ENCODE results near the gene MAN1C1.

The MAN1C1 gene

DNA sequence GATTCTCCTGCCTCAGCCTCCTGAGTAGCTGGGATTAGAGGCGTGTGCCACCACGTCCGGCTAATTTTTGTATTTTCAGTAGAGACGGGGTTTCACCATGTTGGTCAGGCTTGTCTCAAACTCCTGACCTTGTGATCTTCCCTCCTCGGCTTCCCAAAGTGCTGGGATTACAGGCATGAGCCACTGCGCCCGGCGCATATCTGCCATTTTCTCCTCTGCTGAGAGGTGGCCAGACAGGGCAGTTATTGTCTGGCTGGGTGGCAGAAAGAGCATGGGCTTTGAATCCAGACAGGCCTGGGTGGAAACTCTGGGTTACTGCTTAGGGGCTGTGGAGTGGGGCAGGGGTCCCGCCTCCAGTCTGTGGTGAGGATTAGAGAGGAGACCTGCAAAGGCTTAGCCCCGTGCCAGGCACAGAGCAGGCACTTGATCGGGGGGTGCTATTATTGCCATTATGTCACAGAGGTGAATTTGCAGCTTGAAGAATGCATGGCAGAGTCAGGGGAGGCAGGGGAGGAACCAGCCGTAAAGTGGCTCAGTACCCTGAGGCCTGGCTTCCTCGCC is 73.9 kb downstream of the MAN1C1 start:
- no peaks in the 10 kb centered on the region for H3K4me1 ChIP-seq (ENCODE audit: low read length)
- H3K79me2 ChIP-seq (ENCODE audit: low read length): no peaks in the 10 kb centered on the region
- H3K9ac ChIP-seq (ENCODE audit: low read length): no peak overlapping the region
- H3K4me2 ChIP-seq (ENCODE audit: low read length): no peak overlapping the region
- no peaks in the 10 kb centered on the region for H3K9me3 ChIP-seq (ENCODE audit: insufficient read depth, low read length)
- H3K27ac ChIP-seq (ENCODE audit: low read length): no peak overlapping the region
- no peak overlapping the region for H3K4me3 ChIP-seq (ENCODE audit: low read length)
- no peaks in the 10 kb centered on the region for H3K36me3 ChIP-seq (replicated peaks; ENCODE audit: low read depth, low read length)
- no peaks in the 10 kb centered on the region for H4K20me1 ChIP-seq (ENCODE audit: insufficient read depth, low read length)
- H3K27me3 ChIP-seq (ENCODE audit: low read depth, low read length): no peaks in the 10 kb centered on the region
- TF ChIP-seq EZH2phosphoT487 (IDR thresholded peaks at IDR 0.05; ENCODE audit: low read depth) (no peak), CTCF (IDR thresholded peaks at IDR 0.05; ENCODE audit: low read depth, low read length) (no peak)
- no peak overlapping the region for H2AFZ ChIP-seq (ENCODE audit: low read depth, low read length)

- Histone ChIP-seq H3K27ac (ENCODE audit: low read length) (no peak overlapping the region), H3K36me3 (replicated peaks; ENCODE audit: low read depth, low read length) (no peaks in the 10 kb centered on the region), H2AFZ (ENCODE audit: low read depth, low read length) (no peak overlapping the region), H3K4me1 (ENCODE audit: low read length) (no peaks in the 10 kb centered on the region), H3K9me3 (ENCODE audit: insufficient read depth, low read length) (no peaks in the 10 kb centered on the region), H3K79me2 (ENCODE audit: low read length) (no peaks in the 10 kb centered on the region), H3K27me3 (ENCODE audit: low read depth, low read length) (no peaks in the 10 kb centered on the region), H3K9ac (ENCODE audit: low read length) (no peak overlapping the region), H4K20me1 (ENCODE audit: insufficient read depth, low read length) (no peaks in the 10 kb centered on the region), H3K4me2 (ENCODE audit: low read length) (no peak overlapping the region), H3K4me3 (ENCODE audit: low read length) (no peak overlapping the region)
- TF ChIP-seq CTCF (IDR thresholded peaks at IDR 0.05; ENCODE audit: low read depth, low read length): no peak
- TF ChIP-seq EZH2phosphoT487 (IDR thresholded peaks at IDR 0.05; ENCODE audit: low read depth): no peak
Measured at GRCh38 chr1:25691211-25691610, 74.6 kb downstream of the MAN1C1 start.

GRCh38 chr1:25692560-25692959 is 76.0 kb downstream of the MAN1C1 start:
- no peaks in the 10 kb centered on the region for H3K9me3 ChIP-seq (ENCODE audit: insufficient read depth, low read length)
- no peaks in the 10 kb centered on the region for H4K20me1 ChIP-seq (ENCODE audit: insufficient read depth, low read length)
- no peak overlapping the region for H3K4me2 ChIP-seq (ENCODE audit: low read length)
- H2AFZ ChIP-seq (ENCODE audit: low read depth, low read length): no peak overlapping the region
- H3K36me3 ChIP-seq (replicated peaks; ENCODE audit: low read depth, low read length): no peaks in the 10 kb centered on the region
- peaks cover 7% of the 10 kb centered on the region; the same call in 1 of the 2 replicates for H3K27me3 ChIP-seq (ENCODE audit: low read depth, low read length)
- peak; percentile 40 for TF ChIP-seq CTCF (IDR thresholded peaks at IDR 0.05; ENCODE audit: low read depth, low read length)
- no peak for TF ChIP-seq EZH2phosphoT487 (IDR thresholded peaks at IDR 0.05; ENCODE audit: low read depth)
- no peak overlapping the region for H3K27ac ChIP-seq (ENCODE audit: low read length)
- no peak overlapping the region for H3K4me3 ChIP-seq (ENCODE audit: low read length)
- H3K79me2 ChIP-seq (ENCODE audit: low read length): no peaks in the 10 kb centered on the region
- no peaks in the 10 kb centered on the region for H3K4me1 ChIP-seq (ENCODE audit: low read length)
- no peak overlapping the region for H3K9ac ChIP-seq (ENCODE audit: low read length)

DNA sequence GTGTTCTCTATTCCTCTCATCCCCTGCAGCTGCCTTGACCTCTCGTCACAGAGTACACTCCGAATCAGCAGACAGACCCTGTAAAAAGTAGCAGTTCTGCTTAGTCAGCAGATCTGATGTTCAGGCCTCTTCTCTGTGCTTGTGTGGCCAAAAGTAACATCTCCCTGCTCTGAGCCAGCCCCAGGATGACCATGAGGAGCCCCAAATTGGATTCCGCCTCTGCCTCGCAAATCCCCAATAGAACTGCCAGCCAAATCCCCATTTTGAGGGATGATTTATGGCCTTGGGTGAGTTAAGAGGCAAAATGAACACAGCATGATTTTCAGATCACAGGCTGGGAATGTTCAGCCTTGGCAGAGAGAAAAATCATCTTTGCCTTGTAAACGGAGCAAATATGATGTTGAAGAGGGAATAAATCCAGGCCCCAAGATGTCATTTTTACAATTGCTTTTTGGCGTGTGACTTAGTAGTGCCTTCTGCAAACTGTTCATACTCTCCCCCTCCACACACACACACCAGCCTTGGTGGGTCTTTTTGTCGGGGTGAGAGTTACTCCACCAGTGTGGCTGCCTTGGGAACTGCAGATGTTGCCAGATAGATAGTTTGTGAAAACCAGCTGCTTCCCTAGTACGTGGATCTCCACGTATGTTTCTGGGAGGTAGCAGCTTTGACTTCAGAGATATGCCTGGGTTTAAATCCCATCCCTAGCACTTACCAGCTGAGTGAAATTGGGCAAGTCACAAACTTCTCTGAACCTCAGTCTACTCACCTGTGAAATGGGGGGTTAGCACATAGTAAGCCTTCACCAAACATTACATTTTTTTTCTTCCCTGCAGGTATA is 77.8 kb downstream of the MAN1C1 start:
- no peak overlapping the region for H3K27ac ChIP-seq (ENCODE audit: low read length)

More for the DNA sequence above, 77.8 kb downstream of the MAN1C1 start:
- TF ChIP-seq CTCF (IDR thresholded peaks at IDR 0.05; ENCODE audit: low read depth, low read length): no peak
- no peak for TF ChIP-seq EZH2phosphoT487 (IDR thresholded peaks at IDR 0.05; ENCODE audit: low read depth)
- H3K79me2 ChIP-seq (ENCODE audit: low read length): no peaks in the 10 kb centered on the region
- no peak overlapping the region for H3K4me2 ChIP-seq (ENCODE audit: low read length)
- H4K20me1 ChIP-seq (ENCODE audit: insufficient read depth, low read length): no peaks in the 10 kb centered on the region
- no peaks in the 10 kb centered on the region for H3K36me3 ChIP-seq (replicated peaks; ENCODE audit: low read depth, low read length)
- no peak overlapping the region for H2AFZ ChIP-seq (ENCODE audit: low read depth, low read length)
- H3K9me3 ChIP-seq (ENCODE audit: insufficient read depth, low read length): no peaks in the 10 kb centered on the region
- H3K27me3 ChIP-seq (ENCODE audit: low read depth, low read length): peaks cover 12% of the 10 kb centered on the region; the same call in 1 of the 2 replicates
- H3K4me1 ChIP-seq (ENCODE audit: low read length): no peaks in the 10 kb centered on the region
- H3K9ac ChIP-seq (ENCODE audit: low read length): no peak overlapping the region
- H3K4me3 ChIP-seq (ENCODE audit: low read length): no peak overlapping the region

All from OCI-LY3 (cell line).